ENCODE results near the gene FAM98C.
"Not testable (repeated sequence)": the region's sequence is repeated elsewhere in the genome, so short reads cannot be mapped to it uniquely, and the experiment has no call there.

The FAM98C gene

GRCh38 chr19:38402967-38403674 is at the start of gene FAM98C:
Gene FAM98C (plus strand): TSS chr19:38403093. CDS start chr19:38403154, 61 bp downstream.
- peak; percentile 96 for DNase-seq

- DNase-seq: no peak
Measured at GRCh38 chr19:38355728-38356725, 46.9 kb upstream of the FAM98C start.

GRCh38 chr19:38358071-38358470 is 44.8 kb upstream of the FAM98C start:
- DNase-seq: no peak

DNA sequence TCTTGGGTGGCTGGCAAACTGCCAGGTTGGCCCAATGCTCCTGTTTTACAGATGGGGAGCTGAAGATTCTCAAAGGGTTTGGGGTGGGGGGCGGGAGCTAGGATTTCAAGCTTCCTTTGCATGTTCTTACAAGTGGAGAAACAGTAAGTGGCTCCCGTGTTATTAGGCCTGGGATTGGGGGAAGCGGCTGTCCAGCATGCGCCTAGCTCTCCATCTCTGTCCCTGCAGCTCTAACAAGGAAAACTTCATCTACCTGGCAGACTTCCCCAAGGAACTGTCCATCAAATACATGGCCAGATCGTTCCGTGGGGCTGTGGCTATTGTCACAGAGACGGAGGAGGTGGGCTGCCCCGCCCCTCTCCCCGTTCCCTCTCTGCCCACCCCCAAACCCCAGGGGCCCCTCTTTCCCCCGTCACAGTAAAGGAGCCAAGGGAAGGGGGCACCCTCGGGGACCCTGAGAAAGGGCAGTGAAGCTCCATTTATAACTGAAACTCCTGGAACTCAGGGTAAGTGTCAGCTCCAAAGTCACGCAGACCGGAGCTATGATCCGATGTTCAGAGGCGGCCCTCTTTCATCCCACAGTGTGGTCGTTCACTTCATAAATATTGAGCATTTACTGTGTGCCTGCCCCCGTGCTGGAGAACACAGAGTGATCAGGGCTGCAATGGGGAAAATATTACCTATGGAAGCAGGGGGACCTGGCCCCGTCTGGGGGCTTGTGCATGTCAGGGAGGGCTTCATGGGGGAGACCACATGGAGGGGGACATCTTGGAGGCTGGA is 43.5 kb upstream of the FAM98C start:
- no peak for DNase-seq

GRCh38 chr19:38360351-38360750 is 42.5 kb upstream of the FAM98C start:
- no peak for DNase-seq

- DNase-seq: no peak
Measured at GRCh38 chr19:38360839-38361631, 41.9 kb upstream of the FAM98C start.

- DNase-seq: peak; percentile 80
Measured at GRCh38 chr19:38361633-38362075, 41.2 kb upstream of the FAM98C start.

- peak; percentile 52 for DNase-seq
Measured at GRCh38 chr19:38362076-38362945, 40.6 kb upstream of the FAM98C start.

DNA sequence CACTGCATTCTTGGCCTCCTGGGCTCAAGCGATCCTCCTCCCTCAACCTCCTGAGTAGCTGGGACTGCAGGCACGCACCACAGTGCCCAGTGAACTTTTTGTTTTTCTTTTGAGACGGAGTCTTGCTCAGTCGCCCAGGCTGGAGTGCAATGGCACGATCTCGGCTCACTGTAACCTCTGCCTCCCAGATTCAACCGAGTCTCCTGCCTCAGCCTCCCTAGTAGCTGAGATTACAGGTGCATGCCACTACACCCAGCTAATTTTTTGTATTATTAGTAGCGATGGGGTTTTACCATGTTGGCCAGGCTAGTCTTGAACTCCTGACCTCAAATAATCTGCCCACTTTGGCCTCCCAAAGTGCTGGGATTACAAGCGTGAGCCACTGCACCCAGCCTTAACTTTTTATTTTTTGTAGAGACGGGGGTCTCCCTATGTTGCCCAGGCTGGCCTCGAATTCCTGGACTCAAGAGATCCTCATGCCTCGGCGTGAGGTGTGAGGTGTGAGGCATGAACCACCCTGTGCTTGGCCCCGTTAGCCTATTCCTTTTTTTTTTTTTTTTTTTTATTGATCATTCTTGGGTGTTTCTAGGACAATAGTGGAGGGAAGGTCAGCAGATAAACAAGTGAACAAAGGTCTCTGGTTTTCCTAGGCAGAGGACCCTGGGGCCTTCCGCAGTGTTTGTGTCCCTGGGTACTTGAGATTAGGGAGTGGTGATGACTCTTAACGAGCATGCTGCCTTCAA is 39.8 kb upstream of the FAM98C start:
- DNase-seq: not testable (repeated sequence)

GRCh38 chr19:38367041-38367440 is 35.9 kb upstream of the FAM98C start:
- no peak for DNase-seq

- DNase-seq: no peak
Measured at GRCh38 chr19:38369584-38369983, 33.3 kb upstream of the FAM98C start.

DNA sequence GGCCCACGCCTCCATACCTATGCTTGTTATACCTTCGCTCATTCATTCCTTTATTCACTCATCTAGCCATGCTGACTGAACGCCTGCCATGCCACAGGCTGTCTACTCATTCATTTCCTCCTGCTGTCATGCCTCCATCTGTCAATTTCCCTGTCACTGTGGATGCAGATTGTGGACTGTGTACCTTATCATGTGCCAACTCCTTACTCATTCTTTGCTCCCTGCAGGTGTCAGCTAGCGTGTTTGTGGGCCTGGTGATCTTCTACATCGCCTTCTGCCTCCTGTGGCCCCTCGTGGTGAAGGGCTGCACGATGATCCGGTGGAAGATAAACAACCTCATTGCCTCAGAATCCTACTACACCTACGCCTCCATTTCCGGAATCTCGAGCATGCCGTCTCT is 32.6 kb upstream of the FAM98C start:
- DNase-seq: peak; percentile 78

- DNase-seq: no peak
Measured at GRCh38 chr19:38371081-38371480, 31.8 kb upstream of the FAM98C start.

DNA sequence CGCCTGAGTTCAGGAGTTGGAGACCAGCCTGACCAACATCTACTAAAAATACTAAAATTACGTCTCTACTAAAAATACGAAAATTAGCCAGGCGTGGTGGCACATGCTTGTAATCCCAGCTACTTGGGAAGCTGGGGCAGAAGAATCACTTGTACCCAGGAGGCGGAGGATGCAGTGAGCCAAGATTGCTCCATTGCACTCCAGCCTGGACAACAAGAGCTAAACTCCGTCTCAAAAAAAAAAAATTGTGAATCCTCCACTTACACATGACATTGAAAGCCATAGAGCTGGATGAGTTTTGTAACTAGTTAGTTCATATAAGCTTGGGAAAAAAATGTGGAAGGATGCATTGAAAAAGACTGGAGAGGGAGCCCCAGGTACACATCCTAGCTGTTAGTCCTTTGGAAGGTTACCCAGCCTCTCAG is 29.0 kb upstream of the FAM98C start:
- DNase-seq: no peak

GRCh38 chr19:38374332-38375097 is 28.4 kb upstream of the FAM98C start, which contains the start of gene PSMD8:
Gene PSMD8 (plus strand): TSS chr19:38374571. CDS start chr19:38374602, 31 bp downstream.
- DNase-seq: peak; percentile 99

DNA sequence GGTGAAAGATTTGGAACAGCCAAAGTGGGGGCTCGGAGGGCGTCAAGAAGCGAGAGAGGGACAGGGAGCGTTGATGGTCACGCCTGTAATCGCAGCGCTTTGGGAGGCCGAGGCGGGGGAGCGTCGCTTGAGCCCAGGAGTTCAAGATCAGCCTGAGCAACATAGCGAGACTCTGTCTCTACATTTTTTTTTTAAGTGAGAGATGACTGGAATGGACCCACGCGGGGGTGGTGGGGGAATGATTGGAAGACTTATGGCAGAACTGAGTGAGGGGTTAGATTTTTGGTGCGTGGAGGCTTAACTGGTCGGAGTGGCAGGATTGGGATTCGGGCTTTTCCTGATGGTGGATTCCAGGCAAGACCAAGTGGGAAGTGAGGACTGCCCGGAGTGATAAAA is 27.8 kb upstream of the FAM98C start:
- DNase-seq: no peak

GRCh38 chr19:38375748-38376147 is 27.1 kb upstream of the FAM98C start:
- DNase-seq: no peak

DNA sequence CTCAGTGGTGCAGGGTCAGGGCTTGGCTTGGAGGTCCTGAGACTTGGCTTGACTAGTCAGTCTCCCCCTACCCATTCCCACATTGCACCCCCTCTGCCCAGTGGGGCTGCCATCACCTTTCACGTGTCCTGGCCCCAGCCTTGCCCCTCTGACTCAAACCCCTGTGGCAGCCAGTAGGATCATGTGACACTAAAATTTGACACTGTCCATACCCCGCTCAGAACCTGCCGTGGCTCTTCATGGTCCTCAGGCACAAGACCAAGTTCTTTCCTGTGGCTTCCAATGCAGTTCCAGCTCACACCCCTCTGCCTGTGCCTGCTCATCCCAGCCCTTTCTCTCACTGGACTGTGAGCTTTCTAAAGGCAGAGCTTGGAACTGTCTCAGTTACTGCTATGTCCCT is 26.3 kb upstream of the FAM98C start:
- DNase-seq: no peak

DNA sequence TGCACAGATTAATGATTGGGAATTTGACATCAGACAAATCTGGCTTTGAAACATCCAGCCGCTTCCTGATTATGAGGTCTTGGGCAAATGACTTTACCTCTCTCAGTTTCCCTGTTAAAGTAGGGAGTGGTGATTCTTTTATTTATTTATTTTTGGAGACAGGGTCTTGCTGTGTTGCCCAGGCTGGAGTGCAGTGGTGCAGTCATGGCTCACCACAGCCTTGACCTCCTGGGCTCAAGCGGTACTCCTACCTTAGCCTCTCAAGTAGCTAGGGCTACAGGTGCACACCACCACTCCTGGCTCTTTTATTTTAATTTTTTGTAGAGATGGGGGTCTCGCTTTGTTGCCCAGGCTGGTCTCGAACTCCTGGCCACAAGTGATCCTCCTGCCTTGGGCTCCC is 25.8 kb upstream of the FAM98C start:
- DNase-seq: no peak
